SK-N-SH (cell line): ENCODE data around the gene SLITRK3.

ENCODE experiments used
- CHD2 ChIP-seq: fragments of 150-350 bp; IDR thresholded peaks from 2 replicates; pipeline ENCODE4 v1.6.1; 2018; ENCODE audit warnings: low read length; ENCODE audit not compliant: partially characterized antibody
- EP300 ChIP-seq, 2 experiments: IDR thresholded peaks; 2 replicates each; pipeline versions ENCODE4 v1.4.0 to v1.6.1; 2012; ENCODE audit warnings: borderline replicate concordance in 1 of 2, low read depth in 1 of 2, low read length in 1 of 2
- EZH2phosphoT487 ChIP-seq: fragments of 200-600 bp; sonication (generic); IDR thresholded peaks from 2 replicates; pipeline ENCODE4 v1.6.1; 2017; ENCODE audit warnings: low read depth, mixed run types, mild to moderate bottlenecking, antibody characterized with exemption, moderate library complexity, borderline replicate concordance
- GATA2 ChIP-seq: sonication (generic); formaldehyde crosslinking; IDR thresholded peaks from 2 replicates; pipeline ENCODE4 v1.5.0; 2020; ENCODE audit warnings: mild to moderate bottlenecking, missing genetic modification reagents
- NRF1 ChIP-seq: IDR thresholded peaks from 2 replicates; pipeline ENCODE4 v1.6.1; 2012; ENCODE audit warnings: low read depth, mild to moderate bottlenecking, low read length
- POLR2AphosphoS5 ChIP-seq: IDR thresholded peaks from 2 replicates; pipeline ENCODE4 v1.6.1; 2012; ENCODE audit warnings: low read depth, low read length
- RAD21 ChIP-seq: IDR thresholded peaks from 2 replicates; pipeline ENCODE4 v1.6.1; 2012; ENCODE audit warnings: mild to moderate bottlenecking, low read length
- RCOR1 ChIP-seq: fragments of 150-350 bp; IDR thresholded peaks from 2 replicates; pipeline ENCODE4 v1.6.1; 2017; ENCODE audit warnings: antibody characterized with exemption, low read length
- RFX5 ChIP-seq: IDR thresholded peaks from 2 replicates; pipeline ENCODE4 v1.6.1; 2012; ENCODE audit warnings: mild to moderate bottlenecking, improper control_type of control experiment, low read length
- USF2 ChIP-seq: fragments of 150-350 bp; IDR thresholded peaks from 2 replicates; pipeline ENCODE4 v1.6.1; 2017; ENCODE audit warnings: antibody characterized with exemption, low read length, low read depth, borderline replicate concordance
- YY1 ChIP-seq: IDR thresholded peaks from 2 replicates; pipeline ENCODE4 v1.4.0; 2012; ENCODE audit warnings: low read depth, mild to moderate bottlenecking
- TF ChIP-seq, protein P1 (sequence below): fragments of 200-600 bp; sonication (generic); IDR thresholded peaks from 2 replicates; pipeline ENCODE4 v1.6.1; 2017; ENCODE audit warnings: antibody characterized with exemption, mild to moderate bottlenecking, moderate library complexity
- TF ChIP-seq, protein P2 (sequence below): IDR thresholded peaks from 2 replicates; pipeline ENCODE4 v1.4.0; 2012; ENCODE audit warnings: low read depth, borderline replicate concordance

GRCh38 chr3:165212580-165212979, 16.4 kb upstream of the SLITRK3 start:
- TF ChIP-seq EZH2phosphoT487 = no peak
- no peak for TF ChIP-seq EP300 (IDR thresholded peaks at IDR 0.05; ENCODE audit: borderline replicate concordance in 1 of 2, low read depth in 1 of 2, low read length in 1 of 2)
- no peak for TF ChIP-seq USF2
- TF ChIP-seq GATA2 (CRISPR knock-in tag) = no peak
- no peak for TF ChIP-seq POLR2AphosphoS5
- TF ChIP-seq, protein P1, sequence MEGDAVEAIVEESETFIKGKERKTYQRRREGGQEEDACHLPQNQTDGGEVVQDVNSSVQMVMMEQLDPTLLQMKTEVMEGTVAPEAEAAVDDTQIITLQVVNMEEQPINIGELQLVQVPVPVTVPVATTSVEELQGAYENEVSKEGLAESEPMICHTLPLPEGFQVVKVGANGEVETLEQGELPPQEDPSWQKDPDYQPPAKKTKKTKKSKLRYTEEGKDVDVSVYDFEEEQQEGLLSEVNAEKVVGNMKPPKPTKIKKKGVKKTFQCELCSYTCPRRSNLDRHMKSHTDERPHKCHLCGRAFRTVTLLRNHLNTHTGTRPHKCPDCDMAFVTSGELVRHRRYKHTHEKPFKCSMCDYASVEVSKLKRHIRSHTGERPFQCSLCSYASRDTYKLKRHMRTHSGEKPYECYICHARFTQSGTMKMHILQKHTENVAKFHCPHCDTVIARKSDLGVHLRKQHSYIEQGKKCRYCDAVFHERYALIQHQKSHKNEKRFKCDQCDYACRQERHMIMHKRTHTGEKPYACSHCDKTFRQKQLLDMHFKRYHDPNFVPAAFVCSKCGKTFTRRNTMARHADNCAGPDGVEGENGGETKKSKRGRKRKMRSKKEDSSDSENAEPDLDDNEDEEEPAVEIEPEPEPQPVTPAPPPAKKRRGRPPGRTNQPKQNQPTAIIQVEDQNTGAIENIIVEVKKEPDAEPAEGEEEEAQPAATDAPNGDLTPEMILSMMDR = no peak
- no peak for TF ChIP-seq NRF1
- TF ChIP-seq, protein P2, sequence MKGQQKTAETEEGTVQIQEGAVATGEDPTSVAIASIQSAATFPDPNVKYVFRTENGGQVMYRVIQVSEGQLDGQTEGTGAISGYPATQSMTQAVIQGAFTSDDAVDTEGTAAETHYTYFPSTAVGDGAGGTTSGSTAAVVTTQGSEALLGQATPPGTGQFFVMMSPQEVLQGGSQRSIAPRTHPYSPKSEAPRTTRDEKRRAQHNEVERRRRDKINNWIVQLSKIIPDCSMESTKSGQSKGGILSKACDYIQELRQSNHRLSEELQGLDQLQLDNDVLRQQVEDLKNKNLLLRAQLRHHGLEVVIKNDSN = no peak
- TF ChIP-seq RCOR1 = no peak
- TF ChIP-seq RAD21 = no peak
- TF ChIP-seq CHD2 = no peak
- TF ChIP-seq RFX5 = no peak
- TF ChIP-seq YY1 = no peak
